HL-60 (cell line): ENCODE results near the gene CD4.

Experiments used
- DNase-seq, 2 experiments: peaks; one replicate each; pipeline ENCODE4 v3.0.0-alpha.2; 2010 to 2020; ENCODE audit warnings: low read depth in 1 of 2, low spot score in 1 of 2
- H3K27ac ChIP-seq: fragments of 250-450 bp; sonication (Bioruptor Pico); replicated peaks from 2 replicates; pipeline ENCODE4 v1.5.1; 2020; ENCODE audit warnings: mild to moderate bottlenecking, moderate library complexity
- H3K27me3 ChIP-seq: fragments of 250-450 bp; sonication (Bioruptor Pico); 2 replicates; pipeline ENCODE4 v1.5.1; 2021; ENCODE audit warnings: mild to moderate bottlenecking, moderate library complexity; ENCODE audit not compliant: insufficient read depth, poor library complexity, severe bottlenecking
- H3K4me3 ChIP-seq: replicated peaks from 2 replicates; pipeline ENCODE4 v1.5.1; 2011; ENCODE audit warnings: mild to moderate bottlenecking, control low read depth, low read length; ENCODE audit not compliant: insufficient read depth
- CTCF ChIP-seq: IDR thresholded peaks from one replicate; pipeline ENCODE4 v1.5.1; 2011; ENCODE audit warnings: low read length, control low read depth, inconsistent platforms; ENCODE audit not compliant: insufficient read depth
- GABPA ChIP-seq: IDR thresholded peaks from 2 replicates; pipeline ENCODE4 v1.6.1; 2012; ENCODE audit warnings: low read depth
- POLR2AphosphoS5 ChIP-seq: IDR thresholded peaks from 2 replicates; pipeline ENCODE4 v1.6.1; 2012; ENCODE audit warnings: low read depth
- REST ChIP-seq: IDR thresholded peaks from 2 replicates; pipeline ENCODE4 v1.6.1; 2012; ENCODE audit warnings: low read depth; ENCODE audit not compliant: insufficient replicate concordance
- SPI1 ChIP-seq: IDR thresholded peaks from 2 replicates; pipeline ENCODE4 v1.6.1; 2012; ENCODE audit warnings: low read depth, mild to moderate bottlenecking, borderline replicate concordance

The CD4 gene

GRCh38 chr12:6860942-6861341 is 71.6 kb downstream of the CD4 start:
- H3K27ac ChIP-seq, result no peak overlapping the region
- TF ChIP-seq GABPA (no peak), POLR2AphosphoS5 (no peak), SPI1 (no peak), REST (no peak), CTCF (no peak)
- DNase-seq, result no peak
- H3K27me3 ChIP-seq, result no peaks in the 10 kb centered on the region
- no peak overlapping the region for H3K4me3 ChIP-seq

GRCh38 chr12:6861391-6861790 is 72.1 kb downstream of the CD4 start:
- TF ChIP-seq REST (no peak), POLR2AphosphoS5 (no peak), GABPA (no peak), CTCF (no peak), SPI1 (no peak)
- H3K27ac ChIP-seq, result no peak overlapping the region
- no peaks in the 10 kb centered on the region for H3K27me3 ChIP-seq
- no peak for DNase-seq
- no peak overlapping the region for H3K4me3 ChIP-seq

GRCh38 chr12:6863033-6863432 is 73.7 kb downstream of the CD4 start:
- H3K27me3 ChIP-seq, result no peaks in the 10 kb centered on the region
- TF ChIP-seq REST (no peak), CTCF (no peak), SPI1 (no peak), GABPA (no peak), POLR2AphosphoS5 (no peak)
- H3K4me3 ChIP-seq, result no peak overlapping the region
- H3K27ac ChIP-seq, result no peak overlapping the region
- DNase-seq, result no peak
